Vagina (tissue), 2 donors: Measurements from ENCODE around the gene CPOX. TPM values are rescaled to one million over a fixed set of nuclear protein-coding genes. Genes with fewer than 3 reads are reported as not detected.

Experiments
- DNase-seq, 2 donors: peaks; one replicate each; pipeline ENCODE4 v3.0.0-alpha.2; 2017; ENCODE audit errors: extremely low spot score in 2 of 2
- H3K27ac ChIP-seq: fragments of 200-600 bp; sonication (generic); one replicate; pipeline ENCODE4 v1.5.1; 2019
- H3K27me3 ChIP-seq: fragments of 200-600 bp; sonication (generic); one replicate; pipeline ENCODE4 v1.5.1; 2019
- H3K36me3 ChIP-seq, 2 donors: fragments of 200-600 bp; sonication (generic); one replicate each; pipeline ENCODE4 v1.5.1; 2017 to 2019
- H3K4me1 ChIP-seq: fragments of 200-600 bp; sonication (generic); one replicate; pipeline ENCODE4 v1.5.1; 2019
- H3K4me3 ChIP-seq, 2 donors: fragments of 200-600 bp; sonication (generic); 1 replicate in 1 of 2; 2 replicates in 1 of 2; pipeline ENCODE4 v1.5.1; 2016 to 2019
- H3K9me3 ChIP-seq: fragments of 200-600 bp; sonication (generic); one replicate; pipeline ENCODE4 v1.5.1; 2019
- CTCF ChIP-seq, 3 experiments: fragments of 450-650 bp in 2 of 3; fragments of 200-600 bp in 1 of 3; sonication (generic) in 1 of 3; IDR thresholded peaks; one replicate each; pipeline ENCODE4 v1.5.1; 2017 to 2019; ENCODE audit warnings: antibody characterized with exemption in 3 of 3, mild to moderate bottlenecking in 2 of 3, moderate library complexity in 2 of 3
- POLR2A ChIP-seq, 2 donors: fragments of 450-650 bp; IDR thresholded peaks; one replicate each; pipeline ENCODE4 v1.6.1; 2017; ENCODE audit warnings: antibody characterized with exemption in 2 of 2, mild to moderate bottlenecking in 2 of 2, moderate library complexity in 2 of 2
- POLR2AphosphoS5 ChIP-seq, 2 donors: sonication (generic); formaldehyde crosslinking; IDR thresholded peaks; one replicate each; pipeline ENCODE4 v1.9.0; 2017; ENCODE audit warnings: antibody characterized with exemption in 2 of 2, mild to moderate bottlenecking in 2 of 2, low read depth in 1 of 2; ENCODE audit not compliant: insufficient read depth in 1 of 2
- intact Hi-C: fragments of 100-400 bp; cut with DNase I; formaldehyde crosslinking; loops from one replicate; pipeline ENCODE4 v1.15.1; 2023
- total RNA-seq: library from RNA; depleted of rRNA; stranded (reverse); fragments of >200 nt; gene quantifications from one replicate; pipeline ENCODE4 v1.2.3, GENCODE V29; 2016

CPOX gene
- total RNA-seq, 1 donor from 2014 or later, result 21.4 TPM

- Histone ChIP-seq H3K36me3 (no peaks in the 10 kb centered on the region), H3K4me1 (no peaks in the 10 kb centered on the region), H3K9me3 (no peaks in the 10 kb centered on the region), H3K27me3 (no peaks in the 10 kb centered on the region), H3K4me3 (no peak overlapping the region), H3K27ac (no peak overlapping the region)
- no peak for DNase-seq
- TF ChIP-seq POLR2AphosphoS5 (IDR thresholded peaks at IDR 0.05; ENCODE audit: insufficient read depth in 1 of 2, low read depth in 1 of 2), result no peak
- TF ChIP-seq CTCF (IDR thresholded peaks at IDR 0.05), result no peak
- no peak for TF ChIP-seq POLR2A (IDR thresholded peaks at IDR 0.05)
- intact Hi-C loops, result no loop called here
Observed at GRCh38 chr3:98565237-98565643, 28.2 kb downstream of the CPOX start.

GRCh38 chr3:98564282-98565005 lies 29.0 kb downstream of the CPOX start:
- Histone ChIP-seq H3K27me3 (no peaks in the 10 kb centered on the region), H3K4me3 (no peak overlapping the region), H3K9me3 (no peaks in the 10 kb centered on the region), H3K27ac (no peak overlapping the region), H3K36me3 (no peaks in the 10 kb centered on the region), H3K4me1 (no peaks in the 10 kb centered on the region)
- intact Hi-C loops, result no loop called here
- DNase-seq, result no peak
- no peak for TF ChIP-seq CTCF (IDR thresholded peaks at IDR 0.05)
- no peak for TF ChIP-seq POLR2AphosphoS5 (IDR thresholded peaks at IDR 0.05; ENCODE audit: insufficient read depth in 1 of 2, low read depth in 1 of 2)
- TF ChIP-seq POLR2A (IDR thresholded peaks at IDR 0.05), result no peak

GRCh38 chr3:98563661-98564281 lies 29.6 kb downstream of the CPOX start:
- Histone ChIP-seq H3K27ac (no peak overlapping the region), H3K36me3 (no peaks in the 10 kb centered on the region), H3K27me3 (no peaks in the 10 kb centered on the region), H3K9me3 (no peaks in the 10 kb centered on the region), H3K4me3 (no peak overlapping the region), H3K4me1 (no peaks in the 10 kb centered on the region)
- no peak for DNase-seq
- TF ChIP-seq POLR2A (IDR thresholded peaks at IDR 0.05), result no peak
- no peak for TF ChIP-seq CTCF (IDR thresholded peaks at IDR 0.05)
- TF ChIP-seq POLR2AphosphoS5 (IDR thresholded peaks at IDR 0.05; ENCODE audit: insufficient read depth in 1 of 2, low read depth in 1 of 2), result no peak
- intact Hi-C loops, result no loop called here

- Histone ChIP-seq H3K36me3 (no peaks in the 10 kb centered on the region), H3K27me3 (no peaks in the 10 kb centered on the region)
- TF ChIP-seq CTCF (IDR thresholded peaks at IDR 0.05) (no peak), POLR2AphosphoS5 (IDR thresholded peaks at IDR 0.05; ENCODE audit: insufficient read depth in 1 of 2, low read depth in 1 of 2) (no peak), POLR2A (IDR thresholded peaks at IDR 0.05) (no peak)
Observed at GRCh38 chr3:98561727-98562521, 31.5 kb downstream of the CPOX start.

More at GRCh38 chr3:98561727-98562521, 31.5 kb downstream of the CPOX start:
- intact Hi-C loops, result no loop called here
- H3K4me1 ChIP-seq, result no peaks in the 10 kb centered on the region
- no peak overlapping the region for H3K27ac ChIP-seq
- DNase-seq, result no peak
- H3K9me3 ChIP-seq, result no peaks in the 10 kb centered on the region
- no peak overlapping the region for H3K4me3 ChIP-seq
